Stomach smooth muscle (tissue), 2 donors: ENCODE measurements around the gene SLCO4A1.
A peak's percentile ranks its signal among the peaks of the same experiment; 100 is the strongest.

Experiments
- H3K27ac ChIP-seq: one replicate; pipeline ENCODE4 v1.7.0; 2013; ENCODE audit warnings: mild to moderate bottlenecking, low read length, inconsistent platforms
- H3K27me3 ChIP-seq, 2 donors: one replicate each; pipeline ENCODE4 v1.7.0; 2013; ENCODE audit warnings: low read length in 2 of 2; ENCODE audit not compliant: insufficient read depth in 2 of 2, control insufficient read depth in 1 of 2
- H3K36me3 ChIP-seq, 2 donors: one replicate each; pipeline ENCODE4 v1.7.0; 2013; ENCODE audit warnings: low read length in 2 of 2; ENCODE audit not compliant: control insufficient read depth in 2 of 2, insufficient read depth in 2 of 2
- H3K4me1 ChIP-seq: one replicate; pipeline ENCODE4 v1.7.0; 2013; ENCODE audit warnings: low read length; ENCODE audit not compliant: control insufficient read depth, insufficient read depth
- H3K4me3 ChIP-seq, 2 donors: one replicate each; pipeline ENCODE4 v1.7.0; 2013; ENCODE audit warnings: low read length in 2 of 2
- H3K9ac ChIP-seq, 2 donors: one replicate each; pipeline ENCODE4 v1.7.0; 2013; ENCODE audit warnings: low read length in 2 of 2, mild to moderate bottlenecking in 1 of 2
- H3K9me3 ChIP-seq, 2 donors: one replicate each; pipeline ENCODE4 v1.7.0; 2013; ENCODE audit warnings: low read length in 2 of 2; ENCODE audit not compliant: control insufficient read depth in 2 of 2
- donor health status: healthy.
- donor health status: Pancreatic carcinoma.

Gene SLCO4A1

DNA sequence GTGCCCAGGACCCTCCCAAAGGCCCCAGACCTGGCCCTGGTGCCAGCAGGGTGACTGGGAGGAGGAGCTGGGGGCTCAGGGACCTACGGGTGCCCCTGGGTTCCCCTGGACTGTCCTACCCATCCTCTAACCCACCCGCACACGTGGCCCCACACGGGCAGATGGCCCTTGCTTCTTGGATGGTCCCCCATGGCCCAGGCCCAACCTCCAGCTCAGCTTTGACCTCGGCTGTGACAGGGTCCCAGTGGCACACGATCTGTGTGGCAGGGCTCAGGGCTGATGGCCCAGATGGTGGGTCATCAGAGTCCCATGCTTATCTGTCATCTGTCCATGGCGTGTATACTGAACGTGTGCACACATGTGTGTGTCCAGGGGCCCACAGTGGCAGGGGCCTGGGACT, 70.3 kb downstream of the SLCO4A1 start:
- H3K36me3 ChIP-seq, result no peaks in the 10 kb centered on the region
- H3K9me3 ChIP-seq, result no peaks in the 10 kb centered on the region
- no peak overlapping the region for H3K9ac ChIP-seq
- no peak overlapping the region for H3K27ac ChIP-seq
- H3K4me3 ChIP-seq, result no peak overlapping the region
- peaks cover 49% of the 10 kb centered on the region for H3K4me1 ChIP-seq
- peaks cover 27 to 35% of the 10 kb centered on the region in 2 donors for H3K27me3 ChIP-seq

DNA sequence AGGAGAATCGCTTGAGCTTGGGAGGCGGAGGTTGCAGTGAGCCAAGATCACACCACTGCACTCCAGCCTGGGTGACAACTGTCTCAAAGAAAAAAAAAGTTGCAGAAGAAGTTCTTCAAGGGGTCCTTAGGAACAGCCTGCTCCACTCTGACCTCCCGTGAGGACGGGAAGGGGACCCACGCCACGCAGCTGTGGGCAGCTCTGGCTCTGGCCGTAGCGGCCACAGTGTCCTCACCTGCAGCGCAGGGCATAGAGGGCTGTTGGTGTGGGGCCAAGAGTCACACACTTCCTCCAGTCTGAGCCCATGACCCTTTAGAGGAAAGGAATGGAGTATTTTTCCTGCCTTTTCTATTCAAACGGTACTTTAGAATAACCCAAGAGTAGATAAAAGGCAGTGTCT, 71.7 kb downstream of the SLCO4A1 start:
- Histone ChIP-seq H3K4me3 (no peak overlapping the region), H3K9me3 (no peaks in the 10 kb centered on the region), H3K36me3 (no peaks in the 10 kb centered on the region), H3K4me1 (peaks cover 41% of the 10 kb centered on the region), H3K27ac (no peak overlapping the region), H3K9ac (no peak overlapping the region), H3K27me3 (peaks cover 22 to 25% of the 10 kb centered on the region in 2 donors)

DNA sequence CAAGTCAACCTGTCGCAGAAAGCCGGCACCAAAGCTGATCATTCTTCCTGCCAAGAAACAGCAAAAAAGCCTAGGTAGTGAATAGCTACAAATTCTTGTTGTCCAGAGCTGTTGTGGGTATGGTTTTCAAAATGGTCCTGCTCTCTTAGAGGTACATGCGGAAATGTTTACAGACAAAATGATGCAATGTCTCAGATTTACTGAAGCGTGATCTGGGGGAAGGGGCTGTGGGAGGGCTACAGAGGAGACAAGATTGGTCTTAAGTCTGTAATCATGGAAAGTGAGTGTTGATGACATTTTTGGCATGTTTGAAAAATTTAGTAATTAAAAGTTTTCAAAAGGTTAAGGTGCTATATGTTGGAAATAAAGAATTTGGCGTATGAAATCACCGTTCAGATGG, 72.5 kb downstream of the SLCO4A1 start:
- Histone ChIP-seq H3K9me3 (no peaks in the 10 kb centered on the region), H3K27ac (no peak overlapping the region), H3K27me3 (peaks cover 14 to 18% of the 10 kb centered on the region in 2 donors), H3K4me3 (no peak overlapping the region), H3K9ac (no peak overlapping the region), H3K4me1 (peaks cover 39% of the 10 kb centered on the region), H3K36me3 (no peaks in the 10 kb centered on the region)

DNA sequence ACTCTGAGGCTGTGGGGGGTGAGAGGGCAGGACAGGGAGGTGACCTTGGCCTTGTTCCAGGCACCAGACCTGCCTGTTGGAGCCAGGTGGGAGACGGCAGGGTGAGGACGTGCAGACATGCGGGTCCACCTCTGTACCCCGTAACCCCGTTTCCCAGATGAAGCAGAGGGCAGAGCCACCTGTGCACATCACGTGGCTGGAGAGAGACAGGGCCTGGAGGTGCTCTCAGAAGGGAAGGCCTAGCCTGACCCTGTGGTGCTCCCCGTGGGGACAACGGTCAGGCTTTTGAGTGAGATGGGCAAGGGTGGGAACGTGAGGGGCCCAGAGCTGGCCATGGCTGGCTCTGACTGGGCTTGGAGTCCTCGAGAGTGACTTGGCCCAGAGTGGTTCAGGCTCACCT, 72.9 kb downstream of the SLCO4A1 start:
- Histone ChIP-seq H3K27me3 (peaks cover 10 to 14% of the 10 kb centered on the region in 2 donors), H3K36me3 (no peaks in the 10 kb centered on the region), H3K9ac (no peak overlapping the region), H3K27ac (no peak overlapping the region), H3K4me3 (no peak overlapping the region), H3K4me1 (peaks cover 39% of the 10 kb centered on the region), H3K9me3 (peaks cover 0 to 4% of the 10 kb centered on the region in 2 donors)

DNA sequence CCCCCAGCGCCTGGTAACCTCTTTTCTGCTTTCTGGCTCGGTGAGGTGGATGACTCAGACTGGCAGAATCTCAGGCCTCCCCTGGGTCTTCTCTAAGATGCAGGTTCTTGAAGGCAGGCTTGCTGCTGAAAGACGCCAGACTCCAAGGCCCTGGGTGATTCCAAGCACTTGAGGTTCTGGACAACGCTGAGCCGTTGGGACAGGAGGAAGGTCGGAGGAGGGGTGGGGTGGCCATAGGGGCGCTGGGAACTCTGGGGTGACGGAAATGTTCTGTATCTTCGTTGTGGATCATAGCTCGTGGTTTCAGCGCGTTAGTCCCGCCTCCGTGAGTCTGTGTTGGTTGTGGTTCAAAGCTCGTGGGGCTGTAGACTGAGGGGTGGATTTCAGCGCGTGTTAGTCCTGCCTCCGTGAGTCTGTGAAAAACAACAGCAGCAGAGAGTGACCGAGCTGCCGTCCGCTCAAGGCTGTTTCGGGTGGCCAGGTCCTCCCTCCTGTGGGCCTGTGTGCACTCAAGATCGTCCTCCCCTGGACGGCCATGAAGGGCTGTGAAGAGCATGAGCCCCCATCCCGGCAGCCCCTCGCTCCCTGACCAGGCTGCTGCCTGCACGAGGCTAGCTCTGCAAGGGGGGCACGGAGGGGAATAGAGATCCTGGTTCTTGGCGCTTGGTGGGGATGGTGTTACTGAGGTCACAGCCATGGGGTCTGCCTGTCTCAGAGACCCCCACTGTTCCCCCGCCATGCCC, 74.1 kb downstream of the SLCO4A1 start:
- H3K4me3 ChIP-seq, result no peak overlapping the region
- no peak overlapping the region for H3K9ac ChIP-seq
- H3K36me3 ChIP-seq, result no peaks in the 10 kb centered on the region
- peak overlapping the region; percentile 24 for H3K27ac ChIP-seq
- H3K9me3 ChIP-seq, result peaks cover 0 to 6% of the 10 kb centered on the region in 2 donors
- H3K4me1 ChIP-seq, result peaks cover 39% of the 10 kb centered on the region
- peaks cover 0 to 4% of the 10 kb centered on the region in 2 donors for H3K27me3 ChIP-seq

DNA sequence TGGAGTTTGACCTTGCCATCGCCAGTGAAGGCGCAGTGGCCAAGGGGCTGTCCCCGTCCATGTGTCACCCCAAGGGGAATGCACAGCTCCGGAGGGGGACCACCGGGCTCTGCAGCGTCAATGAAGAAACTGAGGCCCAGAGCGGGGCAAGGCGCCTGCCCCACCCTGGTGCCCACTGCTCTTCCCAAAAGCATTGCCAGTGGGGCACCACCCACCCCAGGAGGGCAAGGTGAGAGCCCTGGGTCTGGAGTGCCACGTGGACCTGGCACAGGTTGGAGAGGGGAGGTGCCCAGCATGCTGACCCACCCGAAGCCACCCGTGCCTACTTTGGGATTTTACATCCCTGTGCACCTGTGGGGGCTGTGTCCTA, 74.6 kb downstream of the SLCO4A1 start:
- Histone ChIP-seq H3K27me3 (peaks cover 0 to 4% of the 10 kb centered on the region in 2 donors), H3K27ac (no peak overlapping the region), H3K36me3 (no peaks in the 10 kb centered on the region), H3K9ac (no peak overlapping the region), H3K4me3 (no peak overlapping the region), H3K4me1 (peaks cover 34% of the 10 kb centered on the region), H3K9me3 (peaks cover 4 to 10% of the 10 kb centered on the region in 2 donors)

- Histone ChIP-seq H3K27me3 (no peaks in the 10 kb centered on the region), H3K4me3 (no peak overlapping the region), H3K9me3 (peaks cover 4 to 10% of the 10 kb centered on the region in 2 donors), H3K36me3 (no peaks in the 10 kb centered on the region), H3K27ac (no peak overlapping the region), H3K9ac (no peak overlapping the region), H3K4me1 (peaks cover 29% of the 10 kb centered on the region)
These were observed 75.6 kb downstream of the SLCO4A1 start for GRCh38 chr20:62717933-62718332.

DNA sequence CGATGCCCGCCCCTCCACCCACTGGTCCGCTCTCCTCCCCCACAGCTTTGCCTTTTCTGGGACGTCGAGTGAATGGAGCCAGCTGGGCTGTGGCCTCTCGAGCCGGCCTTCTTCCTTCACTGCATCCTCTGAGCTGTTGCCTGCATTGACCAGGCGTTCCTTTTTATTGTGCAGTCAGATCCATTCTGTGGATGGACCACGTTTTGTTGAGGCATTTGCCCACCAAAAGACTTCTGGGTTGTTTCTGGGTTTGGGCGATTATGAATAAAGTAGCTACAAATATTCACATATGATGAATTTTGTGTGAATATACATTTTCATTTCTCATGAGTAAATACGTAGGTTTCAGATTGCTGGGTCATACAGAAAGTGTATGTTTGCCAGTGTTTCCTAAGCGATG, 76.2 kb downstream of the SLCO4A1 start:
- peaks cover 4 to 10% of the 10 kb centered on the region in 2 donors for H3K9me3 ChIP-seq
- peaks cover 29% of the 10 kb centered on the region for H3K4me1 ChIP-seq
- no peaks in the 10 kb centered on the region for H3K27me3 ChIP-seq
- no peak overlapping the region for H3K4me3 ChIP-seq
- no peaks in the 10 kb centered on the region for H3K36me3 ChIP-seq
- H3K9ac ChIP-seq, result no peak overlapping the region
- no peak overlapping the region for H3K27ac ChIP-seq

DNA sequence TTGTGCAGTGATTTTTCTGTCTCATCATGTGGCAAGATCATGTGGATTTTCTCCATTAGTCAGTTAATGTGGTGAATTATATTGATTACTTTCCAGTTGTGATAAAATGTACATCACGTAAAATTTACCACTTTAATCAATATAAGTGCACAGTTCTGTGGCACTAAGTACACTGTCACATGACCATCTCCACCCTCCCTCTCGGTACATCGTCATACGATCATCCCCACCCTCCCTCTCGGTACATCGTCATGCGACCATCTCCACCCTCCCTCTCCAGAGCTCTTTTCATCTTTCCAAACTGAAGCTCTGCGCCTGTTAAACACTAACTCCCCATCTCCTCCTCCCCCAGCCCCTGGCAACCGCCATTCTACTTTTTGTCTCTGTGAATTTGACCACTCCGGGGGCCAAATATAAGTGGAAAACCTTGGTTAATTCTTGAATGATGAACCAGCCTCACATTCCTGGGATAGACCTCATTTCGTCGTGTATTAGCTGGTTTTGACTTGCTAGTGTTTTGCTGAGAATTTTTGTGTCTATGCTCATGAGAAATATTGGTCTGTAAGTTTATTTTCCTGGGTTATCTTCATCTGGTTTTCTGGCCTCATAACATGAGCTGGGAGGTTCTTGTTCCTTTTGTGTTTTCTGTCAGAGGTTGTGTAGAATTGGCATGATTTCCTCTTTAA, 77.1 kb downstream of the SLCO4A1 start:
- Histone ChIP-seq H3K36me3 (no peaks in the 10 kb centered on the region), H3K27ac (no peak overlapping the region), H3K9me3 (peaks cover 4 to 10% of the 10 kb centered on the region in 2 donors), H3K4me1 (peaks cover 31% of the 10 kb centered on the region), H3K27me3 (no peaks in the 10 kb centered on the region), H3K4me3 (no peak overlapping the region), H3K9ac (no peak overlapping the region)
